Astrocyte (in vitro differentiated cells and primary cell): ENCODE results near the gene OSBP2. TPM values are rescaled to one million over a fixed set of nuclear protein-coding genes. Genes with fewer than 3 reads are reported as not detected.

ENCODE experiments used
- DNase-seq: peaks from one replicate; pipeline ENCODE4 v3.0.0-alpha.2; 2010; ENCODE audit warnings: low read depth
- FAIRE-seq: peaks from 2 replicates; lab custom pipeline; 2011; peaks lifted over from hg19 to GRCh38; lab: Jason Lieb, UNC
- H2AFZ ChIP-seq: 2 replicates; pipeline ENCODE4 v1.6.0; 2012; ENCODE audit warnings: low read depth, low read length, inconsistent platforms
- H3K27ac ChIP-seq: 2 replicates; pipeline ENCODE4 v1.5.1; 2011; ENCODE audit warnings: low read depth, low read length, inconsistent platforms
- H3K27me3 ChIP-seq: 2 replicates; pipeline ENCODE4 v1.6.0; 2011; ENCODE audit warnings: low read length, inconsistent platforms; ENCODE audit not compliant: insufficient read depth
- H3K36me3 ChIP-seq: 2 replicates; pipeline ENCODE4 v1.5.1; 2011; ENCODE audit warnings: low read length, inconsistent platforms; ENCODE audit not compliant: insufficient read depth
- H3K4me1 ChIP-seq: 2 replicates; pipeline ENCODE4 v1.5.1; 2011; ENCODE audit warnings: low read length, inconsistent platforms; ENCODE audit not compliant: insufficient read depth
- H3K4me2 ChIP-seq: 2 replicates; pipeline ENCODE4 v1.6.0; 2012; ENCODE audit warnings: low read length, inconsistent platforms
- H3K4me3 ChIP-seq: 2 replicates; pipeline ENCODE4 v1.5.1; 2011; ENCODE audit warnings: low read depth, mild to moderate bottlenecking, low read length, inconsistent platforms; ENCODE audit not compliant: insufficient read depth
- H3K79me2 ChIP-seq: 2 replicates; pipeline ENCODE4 v1.6.0; 2012; ENCODE audit warnings: mild to moderate bottlenecking, low read length, inconsistent platforms; ENCODE audit not compliant: insufficient read depth
- H3K9ac ChIP-seq: 2 replicates; pipeline ENCODE4 v1.6.0; 2012; ENCODE audit warnings: mild to moderate bottlenecking, low read length, inconsistent platforms
- H3K9me3 ChIP-seq: 2 replicates; pipeline ENCODE4 v1.5.1; 2012; ENCODE audit warnings: low read depth, mild to moderate bottlenecking, low read length, inconsistent platforms; ENCODE audit not compliant: insufficient read depth
- H4K20me1 ChIP-seq: 2 replicates; pipeline ENCODE4 v1.6.0; 2012; ENCODE audit warnings: low read length, inconsistent platforms; ENCODE audit not compliant: insufficient read depth
- H3K27ac Mint-ChIP-seq: one replicate; pipeline ENCODE4 v1.8.0; 2021; ENCODE audit warnings: mild to moderate bottlenecking, mixed read lengths; ENCODE audit not compliant: unreplicated experiment
- H3K27me3 Mint-ChIP-seq: one replicate; pipeline ENCODE4 v1.8.0; 2021; ENCODE audit warnings: low read depth, mixed read lengths; ENCODE audit not compliant: unreplicated experiment
- H3K36me3 Mint-ChIP-seq: one replicate; pipeline ENCODE4 v1.8.0; 2021; ENCODE audit warnings: low read depth, mixed read lengths; ENCODE audit not compliant: unreplicated experiment
- H3K4me1 Mint-ChIP-seq: one replicate; pipeline ENCODE4 v1.8.0; 2021; ENCODE audit warnings: low read depth, mixed read lengths; ENCODE audit not compliant: unreplicated experiment
- H3K4me3 Mint-ChIP-seq: one replicate; pipeline ENCODE4 v1.8.0; 2021; ENCODE audit warnings: mild to moderate bottlenecking, moderate library complexity, mixed read lengths; ENCODE audit not compliant: unreplicated experiment
- H3K9me3 Mint-ChIP-seq: one replicate; pipeline ENCODE4 v1.8.0; 2021; ENCODE audit warnings: mild to moderate bottlenecking, mixed read lengths; ENCODE audit not compliant: unreplicated experiment
- EZH2 ChIP-seq: IDR thresholded peaks from 2 replicates; pipeline ENCODE4 v1.6.1; 2012; ENCODE audit warnings: mild to moderate bottlenecking, low read length, inconsistent platforms; ENCODE audit not compliant: insufficient read depth
- total RNA-seq: library from RNA; stranded (reverse); gene quantifications from 2 replicates; pipeline ENCODE4 v1.2.1, GENCODE V29; 2021
- TF ChIP-seq, protein P1 (sequence below): IDR thresholded peaks from 2 replicates; pipeline ENCODE4 v1.5.1; 2011; ENCODE audit warnings: low read depth, mild to moderate bottlenecking, inconsistent platforms, low read length, moderate library complexity; ENCODE audit not compliant: insufficient read depth

The OSBP2 gene
- total RNA-seq, 1 donor from 2014 or later: 0.48 TPM

DNA sequence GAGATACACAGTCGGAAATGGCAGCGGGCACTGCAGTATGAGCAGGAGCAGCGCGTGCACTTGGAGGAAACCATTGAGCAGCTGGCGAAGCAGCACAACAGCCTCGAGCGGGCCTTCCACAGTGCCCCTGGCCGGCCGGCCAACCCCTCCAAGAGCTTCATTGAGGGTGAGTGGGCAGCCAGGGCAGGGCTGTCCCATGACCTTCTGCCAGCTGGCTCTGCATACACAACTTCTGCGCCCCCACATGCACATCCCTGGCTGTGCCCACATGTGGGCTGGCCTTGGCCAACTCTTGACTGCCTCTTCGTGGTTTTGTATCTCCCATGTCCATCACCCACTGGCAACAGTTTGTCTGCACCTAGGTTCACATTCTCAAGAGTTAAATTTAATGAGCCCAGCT, 192.8 kb downstream of the OSBP2 start:
- Histone ChIP-seq H2AFZ (no peak overlapping the region), H3K9ac (no peak overlapping the region), H3K27me3 (no peaks in the 10 kb centered on the region), H3K4me1 (no peaks in the 10 kb centered on the region), H3K9me3 (no peaks in the 10 kb centered on the region), H3K4me3 (no peak overlapping the region), H3K36me3 (no peaks in the 10 kb centered on the region), H4K20me1 (no peaks in the 10 kb centered on the region), H3K4me2 (no peak overlapping the region), H3K79me2 (no peaks in the 10 kb centered on the region), H3K27ac (no peak overlapping the region)
- Mint-ChIP-seq H3K9me3 (no peaks in the 10 kb centered on the region), H3K36me3 (peaks cover 12% of the 10 kb centered on the region), H3K27me3 (peaks cover 14% of the 10 kb centered on the region), H3K4me3 (no peak overlapping the region), H3K27ac (no peak overlapping the region), H3K4me1 (peaks cover under 1% of the 10 kb centered on the region)
- FAIRE-seq: no peak
- TF ChIP-seq, protein P1, sequence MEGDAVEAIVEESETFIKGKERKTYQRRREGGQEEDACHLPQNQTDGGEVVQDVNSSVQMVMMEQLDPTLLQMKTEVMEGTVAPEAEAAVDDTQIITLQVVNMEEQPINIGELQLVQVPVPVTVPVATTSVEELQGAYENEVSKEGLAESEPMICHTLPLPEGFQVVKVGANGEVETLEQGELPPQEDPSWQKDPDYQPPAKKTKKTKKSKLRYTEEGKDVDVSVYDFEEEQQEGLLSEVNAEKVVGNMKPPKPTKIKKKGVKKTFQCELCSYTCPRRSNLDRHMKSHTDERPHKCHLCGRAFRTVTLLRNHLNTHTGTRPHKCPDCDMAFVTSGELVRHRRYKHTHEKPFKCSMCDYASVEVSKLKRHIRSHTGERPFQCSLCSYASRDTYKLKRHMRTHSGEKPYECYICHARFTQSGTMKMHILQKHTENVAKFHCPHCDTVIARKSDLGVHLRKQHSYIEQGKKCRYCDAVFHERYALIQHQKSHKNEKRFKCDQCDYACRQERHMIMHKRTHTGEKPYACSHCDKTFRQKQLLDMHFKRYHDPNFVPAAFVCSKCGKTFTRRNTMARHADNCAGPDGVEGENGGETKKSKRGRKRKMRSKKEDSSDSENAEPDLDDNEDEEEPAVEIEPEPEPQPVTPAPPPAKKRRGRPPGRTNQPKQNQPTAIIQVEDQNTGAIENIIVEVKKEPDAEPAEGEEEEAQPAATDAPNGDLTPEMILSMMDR: no peak
- TF ChIP-seq EZH2: no peak
- no peak for DNase-seq

DNA sequence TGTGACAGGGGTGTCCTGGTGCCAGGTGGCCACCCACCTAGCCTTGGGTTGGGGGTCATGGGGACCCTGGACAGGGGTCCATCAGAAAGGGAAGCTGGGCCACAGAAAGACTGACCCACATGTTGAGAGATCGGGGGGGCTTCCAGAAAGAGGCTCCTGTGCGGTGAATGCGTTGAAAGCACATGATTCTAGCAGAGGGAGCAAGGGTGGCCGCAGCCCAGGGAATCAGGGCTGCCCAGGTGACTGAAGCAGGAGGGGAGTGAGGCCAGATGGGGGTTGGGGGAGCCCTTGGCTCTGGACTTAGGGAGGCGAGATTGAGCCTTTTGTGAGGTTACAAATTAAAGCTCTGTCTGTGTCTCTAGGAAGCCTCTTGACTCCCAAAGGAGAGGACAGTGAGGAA, 193.2 kb downstream of the OSBP2 start:
- Histone ChIP-seq H3K4me3 (no peak overlapping the region), H3K4me2 (no peak overlapping the region), H2AFZ (no peak overlapping the region), H3K27ac (no peak overlapping the region), H3K27me3 (no peaks in the 10 kb centered on the region), H3K36me3 (no peaks in the 10 kb centered on the region), H3K9me3 (no peaks in the 10 kb centered on the region), H4K20me1 (no peaks in the 10 kb centered on the region), H3K9ac (no peak overlapping the region), H3K4me1 (no peaks in the 10 kb centered on the region), H3K79me2 (no peaks in the 10 kb centered on the region)
- H3K36me3 Mint-ChIP-seq: peaks cover 12% of the 10 kb centered on the region
- FAIRE-seq (no peak), DNase-seq (no peak)
- no peaks in the 10 kb centered on the region for H3K4me1 Mint-ChIP-seq
- H3K27me3 Mint-ChIP-seq: peaks cover 13% of the 10 kb centered on the region
- H3K9me3 Mint-ChIP-seq: no peaks in the 10 kb centered on the region
- TF ChIP-seq, protein P1: no peak
- no peak for TF ChIP-seq EZH2
- no peak overlapping the region for H3K4me3 Mint-ChIP-seq
- H3K27ac Mint-ChIP-seq: no peak overlapping the region

DNA sequence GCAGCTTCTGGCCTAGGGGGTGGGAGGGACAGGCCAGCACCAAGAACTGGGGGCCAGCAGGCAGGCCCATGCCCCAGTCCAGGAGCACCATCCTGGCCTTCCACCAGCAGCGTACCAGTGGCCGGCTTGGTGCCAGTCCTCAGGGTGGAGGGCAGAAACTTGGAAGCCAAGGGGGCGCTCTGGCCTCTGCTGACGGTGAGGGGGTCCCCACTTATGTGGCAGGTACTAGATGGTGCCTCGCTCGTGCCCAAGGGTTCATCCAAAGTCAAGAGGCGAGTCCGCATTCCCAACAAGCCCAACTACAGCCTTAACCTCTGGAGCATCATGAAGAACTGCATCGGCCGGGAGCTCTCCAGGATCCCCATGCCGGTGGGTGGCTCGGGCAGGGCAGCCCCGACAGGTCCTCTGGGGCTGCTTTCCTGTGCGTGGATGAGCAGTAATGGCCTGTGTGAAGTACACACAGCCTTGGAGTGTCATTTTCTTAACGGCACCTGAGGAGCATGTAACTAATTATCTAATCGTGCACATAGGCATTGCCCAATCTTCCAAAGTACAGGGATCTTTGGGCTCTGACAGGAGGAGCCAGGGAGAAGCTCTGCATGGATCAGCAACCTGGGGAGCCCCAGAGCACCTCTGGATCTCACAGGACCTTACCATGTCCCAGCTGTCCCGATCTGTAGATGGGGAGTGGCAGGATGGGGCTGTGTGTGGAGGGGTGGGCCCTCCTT, 194.8 kb downstream of the OSBP2 start:
- Histone ChIP-seq H3K27me3 (no peaks in the 10 kb centered on the region), H3K9ac (no peak overlapping the region), H3K36me3 (no peaks in the 10 kb centered on the region), H3K4me3 (no peak overlapping the region), H3K9me3 (no peaks in the 10 kb centered on the region), H3K4me2 (no peak overlapping the region), H4K20me1 (no peaks in the 10 kb centered on the region), H2AFZ (no peak overlapping the region), H3K27ac (no peak overlapping the region), H3K4me1 (no peaks in the 10 kb centered on the region), H3K79me2 (no peaks in the 10 kb centered on the region)
- peaks cover 9% of the 10 kb centered on the region for H3K27me3 Mint-ChIP-seq
- DNase-seq: no peak
- H3K36me3 Mint-ChIP-seq: peaks cover 12% of the 10 kb centered on the region
- no peak overlapping the region for H3K27ac Mint-ChIP-seq
- H3K4me3 Mint-ChIP-seq: no peak overlapping the region
- no peak for FAIRE-seq
- peaks cover 8% of the 10 kb centered on the region for H3K4me1 Mint-ChIP-seq
- H3K9me3 Mint-ChIP-seq: no peaks in the 10 kb centered on the region
- no peak for TF ChIP-seq EZH2
- TF ChIP-seq, protein P1: no peak
